ENCODE measurements around the gene NTNG2.

- TF ChIP-seq POLR2AphosphoS5 (IDR thresholded peaks at IDR 0.05; ENCODE audit: low read depth, low read length) (no peak), TAF1 (IDR thresholded peaks at IDR 0.05; ENCODE audit: borderline replicate concordance, insufficient read depth, low read length) (no peak)
These were observed 74.2 kb downstream of the NTNG2 start for GRCh38 chr9:132235894-132236661.
